Suppressor macrophage treated with lipopolysaccharide for 4 hours (primary cell): ENCODE measurements around the gene PAK2.
"Not testable (repeated sequence)": the region's sequence is repeated elsewhere in the genome, so short reads cannot be mapped to it uniquely, and the experiment has no call there.

Experiments used
- DNase-seq: peaks from one replicate; pipeline ENCODE4 v3.0.0-alpha.2; 2020

PAK2 gene

GRCh38 chr3:196788528-196788927 lies 48.9 kb downstream of the PAK2 start:
- DNase-seq, result no peak

DNA sequence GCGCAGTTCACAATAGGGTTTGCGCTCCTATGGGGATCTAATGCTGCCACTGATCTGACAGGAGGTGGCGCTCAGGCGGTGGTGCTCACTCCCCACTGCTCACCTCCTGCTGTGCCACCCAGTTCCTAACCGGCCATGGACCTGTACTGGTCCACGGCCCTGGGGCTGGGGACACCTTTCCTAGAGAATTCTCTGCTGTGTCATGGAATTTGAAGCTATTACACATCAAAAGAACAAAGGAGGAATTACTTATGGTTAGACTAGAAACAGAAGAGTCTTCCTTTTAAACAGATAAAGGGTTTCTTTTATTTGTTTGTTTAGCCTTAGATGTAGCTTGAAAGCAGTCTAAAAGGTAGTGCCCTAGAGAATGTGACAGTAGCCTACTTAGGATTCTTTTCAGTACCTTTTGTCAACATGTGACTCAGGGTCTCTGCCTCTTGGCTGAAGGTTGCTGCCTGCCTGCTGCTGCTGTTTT lies 50.3 kb downstream of the PAK2 start:
- no peak for DNase-seq

GRCh38 chr3:196790636-196791035 lies 51.0 kb downstream of the PAK2 start:
- DNase-seq, result no peak

- peak; percentile 49 for DNase-seq
Measured at GRCh38 chr3:196792771-196793170, 53.1 kb downstream of the PAK2 start.

DNA sequence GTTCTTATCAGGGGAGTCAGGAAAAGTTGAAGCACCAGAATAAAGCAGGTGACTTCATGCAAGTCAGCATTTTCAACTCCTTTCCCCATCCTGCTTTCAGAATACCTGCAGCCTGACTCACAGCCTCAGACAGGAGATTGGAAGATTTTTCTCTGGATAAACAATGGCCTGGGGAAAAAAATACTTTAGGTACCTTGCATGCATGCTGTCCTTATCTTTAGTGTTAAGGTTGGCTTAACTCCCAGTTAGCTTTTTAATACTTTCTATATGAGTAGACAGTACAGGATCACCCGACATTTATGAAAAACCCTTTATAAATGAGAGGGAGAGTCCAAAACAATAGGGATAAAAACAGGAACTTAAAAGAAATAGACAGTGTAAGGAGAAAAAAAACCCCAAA lies 53.6 kb downstream of the PAK2 start:
- DNase-seq, result peak; percentile 17

DNA sequence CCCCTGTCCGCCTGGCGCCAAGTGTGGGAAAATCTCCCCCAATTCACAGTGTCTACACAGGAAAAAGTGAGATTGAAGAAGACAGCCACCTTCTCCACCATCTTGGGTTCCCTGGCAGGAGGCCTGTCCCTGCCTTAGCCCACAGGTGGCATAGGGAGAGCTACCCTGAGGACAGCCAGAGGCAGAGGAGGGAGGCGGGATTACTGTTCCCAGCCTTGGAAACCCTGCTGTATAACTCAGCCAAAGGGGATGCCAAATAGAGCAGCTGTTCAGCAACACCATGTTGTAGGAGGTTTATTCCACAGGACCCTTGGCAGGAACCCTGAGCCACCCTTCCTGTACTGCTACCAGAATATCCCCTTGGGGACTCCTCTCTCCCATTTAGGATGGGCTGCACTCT lies 54.8 kb downstream of the PAK2 start:
- no peak for DNase-seq

DNA sequence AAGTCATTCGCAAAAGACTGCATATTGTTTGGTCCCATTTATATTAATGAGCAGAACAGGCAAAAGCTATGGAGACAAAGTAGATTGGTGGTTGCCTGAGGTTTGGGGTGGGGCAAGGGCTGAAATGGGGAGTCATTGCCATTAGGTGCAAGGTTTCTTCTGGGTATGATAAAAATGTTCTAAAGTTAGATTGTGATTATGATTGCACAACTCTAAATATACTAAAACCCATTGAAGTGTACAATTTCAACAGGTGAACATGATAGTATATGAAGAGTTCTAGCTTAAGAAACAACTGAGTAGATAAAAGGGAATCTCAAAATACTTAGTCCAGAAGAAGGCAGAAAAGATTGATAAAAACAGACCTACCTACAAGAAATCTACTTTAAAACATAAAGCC lies 56.7 kb downstream of the PAK2 start:
- DNase-seq, result no peak

GRCh38 chr3:196800742-196801434 lies 61.2 kb downstream of the PAK2 start:
- no peak for DNase-seq

- DNase-seq, result no peak
Measured at GRCh38 chr3:196803891-196804468, 64.3 kb downstream of the PAK2 start.

GRCh38 chr3:196804773-196805172 lies 65.1 kb downstream of the PAK2 start:
- DNase-seq, result no peak

GRCh38 chr3:196810963-196811581 lies 71.4 kb downstream of the PAK2 start:
- DNase-seq, result no peak

DNA sequence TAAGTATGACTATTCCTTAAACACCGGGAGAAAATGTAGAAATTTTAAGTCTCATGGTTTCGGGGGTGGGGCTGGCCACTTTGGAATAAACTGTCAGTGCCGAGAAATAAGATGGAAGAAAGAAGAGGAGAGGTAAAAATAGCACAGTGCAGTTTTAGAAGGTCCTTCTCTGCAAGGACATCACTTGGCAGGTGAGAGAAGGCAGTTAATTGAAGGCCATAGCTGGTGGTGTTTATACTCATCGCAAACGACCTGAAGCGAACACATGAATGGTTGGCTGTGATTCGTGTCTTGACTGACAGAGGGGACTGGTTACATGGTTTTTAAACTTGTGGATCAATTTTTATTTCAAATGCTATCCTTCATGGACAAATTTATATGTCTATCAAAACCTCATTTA lies 73.2 kb downstream of the PAK2 start:
- DNase-seq, result no peak

- no peak for DNase-seq
Measured at GRCh38 chr3:196813903-196814302, 74.2 kb downstream of the PAK2 start.

GRCh38 chr3:196821806-196822355 lies 82.2 kb downstream of the PAK2 start:
- DNase-seq, result no peak

DNA sequence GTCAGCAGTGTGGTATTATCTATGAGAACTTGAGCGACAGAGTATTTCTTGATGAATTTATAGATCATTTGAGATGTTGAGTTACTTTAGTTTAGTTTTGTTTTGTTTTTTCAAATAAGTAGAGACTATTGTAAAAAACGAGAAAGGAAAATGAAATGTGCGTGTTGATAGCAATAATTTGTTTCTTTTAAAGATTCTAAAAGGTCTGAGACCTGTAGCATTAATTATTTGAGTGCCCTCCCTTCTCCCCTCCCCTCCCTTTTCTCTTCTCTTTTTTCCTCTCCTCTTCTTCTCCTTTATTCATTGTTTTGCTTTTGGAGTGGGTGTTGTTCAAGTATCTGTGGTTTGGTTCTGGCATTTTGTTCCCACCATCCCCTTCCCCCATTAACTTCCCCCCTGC lies 90.0 kb downstream of the PAK2 start:
- not testable (repeated sequence) for DNase-seq

GRCh38 chr3:196835086-196835485 lies 95.4 kb downstream of the PAK2 start:
- DNase-seq, result peak; percentile 8

GRCh38 chr3:196836626-196837025 lies 97.0 kb downstream of the PAK2 start:
- peak; percentile 38 for DNase-seq

DNA sequence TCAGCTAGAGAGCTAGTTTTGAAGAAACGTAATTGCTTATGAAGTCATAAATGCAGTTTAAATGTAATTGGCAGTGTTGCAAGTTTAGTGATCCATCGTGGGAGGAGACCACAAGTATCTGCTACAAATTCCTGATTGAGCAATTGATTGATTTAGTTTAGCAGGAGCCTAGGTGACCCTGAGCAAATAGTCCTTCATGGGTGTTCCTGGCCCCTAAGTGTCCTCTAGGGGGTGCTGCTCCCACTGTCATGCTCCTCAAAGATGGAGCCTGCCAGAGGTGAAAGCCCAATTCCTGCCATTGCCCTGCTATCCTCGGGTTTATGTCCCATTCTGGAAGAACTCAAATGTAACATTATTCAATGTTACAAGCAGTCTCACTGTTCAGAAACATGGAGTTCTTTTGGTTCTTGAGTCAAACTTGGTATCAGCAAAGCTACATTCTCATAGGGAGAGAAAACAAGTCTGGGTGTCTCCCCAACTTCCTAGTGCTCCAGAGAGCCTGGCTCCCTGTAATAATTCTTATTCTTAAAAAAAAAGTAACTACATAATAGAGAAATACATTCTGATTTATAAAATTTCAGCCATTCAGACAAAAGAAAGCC lies 98.3 kb downstream of the PAK2 start:
- DNase-seq, result peak; percentile 74

DNA sequence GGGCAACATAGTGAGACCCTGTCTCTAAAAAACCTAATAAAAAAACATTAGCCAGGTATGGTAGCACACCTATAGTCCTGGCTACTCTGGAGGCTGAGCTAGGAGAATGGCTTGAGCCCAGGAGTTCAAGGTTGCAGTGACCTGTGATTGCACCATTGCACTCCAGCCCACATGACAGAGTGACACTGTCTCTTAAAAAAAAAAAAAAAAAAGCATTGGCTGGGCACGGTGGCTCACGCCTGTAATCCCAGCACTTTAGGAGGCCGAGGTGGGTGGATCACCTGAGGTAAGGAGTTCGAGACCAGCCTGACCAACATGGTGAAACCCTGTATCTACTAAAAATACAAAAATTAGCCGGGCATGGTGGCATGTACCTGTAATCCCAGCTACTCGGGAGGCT lies 99.7 kb downstream of the PAK2 start:
- DNase-seq, result not testable (repeated sequence)

DNA sequence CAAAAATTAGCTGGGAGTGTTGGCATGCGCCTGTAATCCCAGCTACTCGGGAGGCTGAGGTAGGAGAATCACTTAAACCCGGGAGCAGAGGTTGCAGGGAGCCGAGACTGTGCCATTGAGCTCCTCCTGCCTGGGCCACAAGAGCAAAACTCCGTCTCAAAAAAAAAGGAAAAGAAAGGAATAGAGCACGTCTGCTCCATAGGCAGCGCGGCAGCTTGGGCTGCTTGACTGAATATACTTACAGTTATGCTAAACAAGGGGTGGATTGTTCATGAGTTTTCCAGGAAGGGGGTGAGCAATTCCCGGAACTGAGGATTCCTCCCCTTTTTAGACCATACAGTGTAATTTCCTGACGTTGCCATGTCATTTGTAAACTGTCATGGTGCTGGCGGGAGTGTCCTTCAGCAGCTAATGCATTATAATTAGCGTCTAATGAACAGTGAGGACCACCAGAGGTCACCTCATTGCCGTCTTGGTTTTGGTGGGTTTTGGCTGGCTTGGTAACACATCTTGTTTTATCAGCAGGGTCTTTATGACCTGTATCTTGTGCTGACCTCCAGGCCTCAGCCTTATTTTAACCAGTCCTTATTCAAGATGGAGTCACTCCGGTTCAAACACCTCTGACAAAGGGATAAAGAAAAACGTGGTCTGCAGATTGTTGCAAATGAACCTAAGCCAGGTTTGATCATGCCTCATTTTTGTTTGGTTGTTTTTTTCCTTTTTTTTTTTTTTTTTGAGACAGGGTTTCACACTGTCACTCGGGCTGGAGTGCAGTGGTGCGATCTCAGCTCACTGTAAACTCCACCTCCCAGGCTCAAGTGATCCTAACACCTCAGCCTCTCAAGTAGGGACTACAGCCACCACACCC lies 103.1 kb downstream of the PAK2 start:
- DNase-seq, result no peak

- no peak for DNase-seq
Measured at GRCh38 chr3:196843435-196844110, 103.9 kb downstream of the PAK2 start.
